ENCODE data around the gene RNF38.

DNA sequence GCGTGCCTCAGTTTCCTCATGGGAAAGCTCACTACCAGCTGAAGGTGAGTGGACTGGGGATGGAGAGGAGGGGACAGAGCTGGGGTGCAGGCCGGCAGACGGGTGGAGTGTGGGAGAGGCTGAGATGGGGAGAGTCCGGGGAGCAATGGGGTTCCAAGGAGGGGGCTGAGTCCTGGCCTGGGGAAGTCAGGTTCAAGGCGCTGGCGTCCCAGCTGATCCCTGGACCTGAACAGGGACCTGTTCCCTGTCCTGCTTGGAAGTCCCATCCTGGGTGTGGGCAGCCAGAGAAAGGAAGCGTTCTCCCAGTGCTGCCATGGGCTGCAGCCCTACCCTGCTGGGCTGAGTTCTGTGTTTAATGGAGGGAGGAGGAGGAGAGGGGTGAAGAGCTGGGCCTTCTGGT is 80.9 kb downstream of the RNF38 start:
- no peak for TF ChIP-seq SRF (IDR thresholded peaks at IDR 0.05; ENCODE audit: low read depth)
- no peak for TF ChIP-seq POLR2AphosphoS5 (IDR thresholded peaks at IDR 0.05; ENCODE audit: low read depth, low read length)
- no peak for TF ChIP-seq JUND (IDR thresholded peaks at IDR 0.05)
- no peak for TF ChIP-seq YY1 (IDR thresholded peaks at IDR 0.05; ENCODE audit: extremely low read depth, insufficient replicate concordance, low read depth, low read length)
- no peak for TF ChIP-seq CTCF (IDR thresholded peaks at IDR 0.05 in 2 of 3, conservative IDR thresholded peaks at IDR 0.05 in 1 of 3; ENCODE audit: borderline replicate concordance in 1 of 3, insufficient read depth in 1 of 3, low read depth in 2 of 3, low read length in 2 of 3)
- TF ChIP-seq TCF7L2 (IDR thresholded peaks at IDR 0.05; ENCODE audit: borderline replicate concordance, extremely low read depth, insufficient read depth, insufficient read length), result no peak
- TF ChIP-seq POLR2A (IDR thresholded peaks at IDR 0.05; ENCODE audit: borderline replicate concordance, extremely low read depth, insufficient read depth, insufficient read length), result no peak
- no peak for TF ChIP-seq ATF3 (IDR thresholded peaks at IDR 0.05)
